ENCODE results near the gene RAP1GDS1.

RAP1GDS1 gene

GRCh38 chr4:98253499-98253898 is 7.7 kb upstream of the RAP1GDS1 start:
- H3K4me3 Mint-ChIP-seq = no peak overlapping the region
- no peak overlapping the region for H3K27ac Mint-ChIP-seq
- no peaks in the 10 kb centered on the region for H3K9me3 Mint-ChIP-seq
- peaks cover 6% of the 10 kb centered on the region for H3K4me1 Mint-ChIP-seq
- H3K27me3 Mint-ChIP-seq (ENCODE audit: low read depth) = no peaks in the 10 kb centered on the region
- TF ChIP-seq, protein P1, sequence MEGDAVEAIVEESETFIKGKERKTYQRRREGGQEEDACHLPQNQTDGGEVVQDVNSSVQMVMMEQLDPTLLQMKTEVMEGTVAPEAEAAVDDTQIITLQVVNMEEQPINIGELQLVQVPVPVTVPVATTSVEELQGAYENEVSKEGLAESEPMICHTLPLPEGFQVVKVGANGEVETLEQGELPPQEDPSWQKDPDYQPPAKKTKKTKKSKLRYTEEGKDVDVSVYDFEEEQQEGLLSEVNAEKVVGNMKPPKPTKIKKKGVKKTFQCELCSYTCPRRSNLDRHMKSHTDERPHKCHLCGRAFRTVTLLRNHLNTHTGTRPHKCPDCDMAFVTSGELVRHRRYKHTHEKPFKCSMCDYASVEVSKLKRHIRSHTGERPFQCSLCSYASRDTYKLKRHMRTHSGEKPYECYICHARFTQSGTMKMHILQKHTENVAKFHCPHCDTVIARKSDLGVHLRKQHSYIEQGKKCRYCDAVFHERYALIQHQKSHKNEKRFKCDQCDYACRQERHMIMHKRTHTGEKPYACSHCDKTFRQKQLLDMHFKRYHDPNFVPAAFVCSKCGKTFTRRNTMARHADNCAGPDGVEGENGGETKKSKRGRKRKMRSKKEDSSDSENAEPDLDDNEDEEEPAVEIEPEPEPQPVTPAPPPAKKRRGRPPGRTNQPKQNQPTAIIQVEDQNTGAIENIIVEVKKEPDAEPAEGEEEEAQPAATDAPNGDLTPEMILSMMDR (IDR thresholded peaks at IDR 0.05; ENCODE audit: unreplicated experiment in 3 of 3) = no peak
- H3K36me3 Mint-ChIP-seq (ENCODE audit: low read depth) = no peaks in the 10 kb centered on the region

DNA sequence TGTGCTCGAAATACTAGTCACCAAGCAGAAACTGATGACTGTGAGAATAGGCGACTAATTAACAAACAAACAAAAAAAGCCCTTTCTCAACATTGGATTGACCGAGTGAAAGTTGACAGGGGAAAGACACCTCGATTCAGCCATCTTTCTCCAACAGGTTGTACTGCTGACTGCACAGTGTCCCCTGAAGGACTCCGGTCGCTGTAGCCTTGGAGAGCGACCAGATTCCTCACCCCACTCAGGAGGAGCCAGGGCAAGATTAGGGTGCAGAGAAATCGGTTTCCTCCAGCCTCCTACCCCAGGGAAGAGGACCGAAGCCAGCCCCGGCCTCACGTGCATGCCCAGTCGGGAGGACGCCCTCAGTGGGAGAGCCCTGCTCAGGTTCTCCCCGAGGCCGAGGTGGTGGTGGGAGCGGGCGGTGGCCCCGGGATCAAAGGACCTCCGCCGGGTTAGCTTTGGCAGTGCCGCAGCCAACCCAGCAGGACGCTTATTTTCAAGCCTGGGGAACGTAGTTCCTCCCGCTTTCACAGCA is 1.1 kb upstream of the RAP1GDS1 start:
- TF ChIP-seq, protein P1 (IDR thresholded peaks at IDR 0.05; ENCODE audit: unreplicated experiment in 3 of 3) = no peak
- H3K4me1 Mint-ChIP-seq = peaks cover 33% of the 10 kb centered on the region
- H3K36me3 Mint-ChIP-seq (ENCODE audit: low read depth) = peaks cover 4% of the 10 kb centered on the region
- H3K27ac Mint-ChIP-seq = peak overlapping the region; percentile 84 to 100 (median 100)
- H3K27me3 Mint-ChIP-seq (ENCODE audit: low read depth) = no peaks in the 10 kb centered on the region
- H3K9me3 Mint-ChIP-seq = no peaks in the 10 kb centered on the region
- peak overlapping the region; percentile 97 to 99 (median 97) for H3K4me3 Mint-ChIP-seq

- Mint-ChIP-seq H3K36me3 (ENCODE audit: low read depth) (peaks cover 4% of the 10 kb centered on the region), H3K9me3 (no peaks in the 10 kb centered on the region), H3K4me3 (peak overlapping the region; percentile 94 to 99 (median 98)), H3K4me1 (peaks cover 33% of the 10 kb centered on the region), H3K27me3 (ENCODE audit: low read depth) (no peaks in the 10 kb centered on the region), H3K27ac (peak overlapping the region; percentile 84 to 100 (median 98))
- TF ChIP-seq, protein P1 (IDR thresholded peaks at IDR 0.05; ENCODE audit: unreplicated experiment in 3 of 3) = no peak
Measured at GRCh38 chr4:98261405-98262291, 464 bp downstream of the RAP1GDS1 start.

DNA sequence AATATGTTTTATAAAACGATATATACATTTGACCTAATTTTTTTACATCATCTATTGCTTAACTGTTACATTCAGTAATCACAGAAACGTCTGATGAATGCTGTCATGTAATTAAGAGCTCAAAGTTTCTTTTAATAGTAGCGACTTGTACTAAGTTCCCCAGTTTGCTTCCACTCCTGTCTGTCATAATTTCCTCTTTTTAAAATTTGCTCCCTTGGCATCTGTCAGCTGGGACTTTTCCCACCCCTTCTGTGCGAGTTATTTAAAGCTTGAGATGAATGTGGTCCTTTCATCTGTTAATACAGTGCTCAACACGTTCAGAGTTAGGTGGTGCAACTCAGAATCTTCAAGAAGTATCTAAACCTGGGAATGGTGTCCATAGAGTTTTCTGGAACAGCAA is 1.2 kb downstream of the RAP1GDS1 start:
- Mint-ChIP-seq H3K4me3 (peak overlapping the region; percentile 94 to 99 (median 98)), H3K27ac (peak overlapping the region; percentile 84 to 100 (median 98)), H3K27me3 (ENCODE audit: low read depth) (no peaks in the 10 kb centered on the region), H3K4me1 (peaks cover 33% of the 10 kb centered on the region), H3K9me3 (peaks cover 5% of the 10 kb centered on the region), H3K36me3 (ENCODE audit: low read depth) (peaks cover 10% of the 10 kb centered on the region)
- TF ChIP-seq, protein P1 (IDR thresholded peaks at IDR 0.05; ENCODE audit: unreplicated experiment in 3 of 3) = no peak

DNA sequence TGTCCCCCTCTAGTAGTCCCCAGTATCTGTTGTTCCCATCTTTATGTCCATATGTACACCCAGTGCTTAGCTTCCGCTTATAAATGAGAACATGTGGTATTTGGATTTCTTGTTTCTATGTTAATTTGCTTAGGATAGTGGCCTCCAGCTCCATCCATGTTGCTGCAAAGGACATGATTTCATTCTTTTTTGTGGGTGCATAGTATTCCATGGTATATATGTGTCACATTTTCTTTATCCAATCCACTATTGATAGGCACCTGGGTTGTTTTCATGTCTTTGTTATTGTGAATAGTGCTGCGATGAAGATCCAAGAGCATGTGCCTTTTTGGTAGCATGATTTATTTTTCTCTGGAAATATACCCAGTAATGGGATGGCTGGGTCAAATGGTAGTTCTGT is 6.3 kb downstream of the RAP1GDS1 start:
- Mint-ChIP-seq H3K4me1 (peaks cover 10% of the 10 kb centered on the region), H3K4me3 (no peak overlapping the region), H3K27ac (no peak overlapping the region), H3K9me3 (peaks cover 27% of the 10 kb centered on the region), H3K27me3 (ENCODE audit: low read depth) (no peaks in the 10 kb centered on the region), H3K36me3 (ENCODE audit: low read depth) (peaks cover 49% of the 10 kb centered on the region)
- TF ChIP-seq, protein P1 (IDR thresholded peaks at IDR 0.05; ENCODE audit: unreplicated experiment in 3 of 3) = no peak
